NCI-H524 (cell line): ENCODE data around the gene PUDP.
"Not testable (repeated sequence)": the region's sequence is repeated elsewhere in the genome, so short reads cannot be mapped to it uniquely, and the experiment has no call there.

ENCODE experiments used
- DNase-seq, 2 experiments: peaks; one replicate each; lab custom pipeline; 2025; lab: John Stamatoyannopoulos, UW

PUDP gene

GRCh38 chrX:7147978-7148854 lies at the start of gene PUDP:
PUDP (minus strand) TSS chrX:7148153; CDS start chrX:7148113, 40 bp downstream.
- peak; percentile 79 to 82 for DNase-seq

GRCh38 chrX:7194606-7195005 lies 46.7 kb upstream of the PUDP start:
- no peak for DNase-seq

GRCh38 chrX:7192871-7193270 lies 44.9 kb upstream of the PUDP start:
- DNase-seq = no peak

GRCh38 chrX:7191681-7192110 lies 43.7 kb upstream of the PUDP start:
- peak in 1 of 2 experiments; percentile 33 for DNase-seq

- peak in 1 of 2 experiments; percentile 10 for DNase-seq
Measured at GRCh38 chrX:7190157-7190556, 42.2 kb upstream of the PUDP start.

- no peak for DNase-seq
Measured at GRCh38 chrX:7188672-7189071, 40.7 kb upstream of the PUDP start.

- DNase-seq = no peak
Measured at GRCh38 chrX:7184816-7185215, 36.9 kb upstream of the PUDP start.

GRCh38 chrX:7179446-7179845 lies 31.5 kb upstream of the PUDP start:
- no peak for DNase-seq

- not testable (repeated sequence) for DNase-seq
Measured at GRCh38 chrX:7178859-7179258, 30.9 kb upstream of the PUDP start.

GRCh38 chrX:7170898-7171297 lies 22.9 kb upstream of the PUDP start:
- peak in 1 of 2 experiments; percentile 7 for DNase-seq

GRCh38 chrX:7169627-7170026 lies 21.7 kb upstream of the PUDP start:
- no peak for DNase-seq

- no peak for DNase-seq
Measured at GRCh38 chrX:7168371-7168770, 20.4 kb upstream of the PUDP start.

- DNase-seq = no peak
Measured at GRCh38 chrX:7164174-7164573, 16.2 kb upstream of the PUDP start.

- no peak for DNase-seq
Measured at GRCh38 chrX:7163146-7163677, 15.3 kb upstream of the PUDP start.

GRCh38 chrX:7159149-7159861 lies 11.4 kb upstream of the PUDP start:
- DNase-seq = no peak

GRCh38 chrX:7158468-7158990 lies 10.6 kb upstream of the PUDP start:
- no peak for DNase-seq

GRCh38 chrX:7156879-7157278 lies 8.9 kb upstream of the PUDP start:
- no peak for DNase-seq

GRCh38 chrX:7155163-7155562 lies 7.2 kb upstream of the PUDP start:
- DNase-seq = no peak

GRCh38 chrX:7154041-7154597 lies 6.2 kb upstream of the PUDP start:
- no peak for DNase-seq

GRCh38 chrX:7153231-7153630 lies 5.3 kb upstream of the PUDP start:
- no peak for DNase-seq

- no peak for DNase-seq
Measured at GRCh38 chrX:7149411-7149810, 1.5 kb upstream of the PUDP start.

GRCh38 chrX:7147413-7147977 lies 458 bp downstream of the PUDP start, which contains the start of gene STS:
STS (plus strand) TSS chrX:7147712; CDS start chrX:7253200, 105,488 bp downstream.
- DNase-seq = peak; percentile 54 to 64
